Natural killer cell (primary cell): ENCODE data around the gene PFAS. TPM values are rescaled to one million over a fixed set of nuclear protein-coding genes. Genes with fewer than 3 reads are reported as not detected.
A peak's percentile ranks its signal among the peaks of the same experiment; 100 is the strongest.

Experiments used
- ATAC-seq, 3 donors: fragments of 150-1000 bp in 2 of 3; fragments of 200-7000 bp in 1 of 3; cut with Tn5 transposase; 1 replicate in 1 of 3; 2 replicates in 2 of 3; pipeline ENCODE4 v1.10.0; 2021; ENCODE audit warnings: mild to moderate bottlenecking in 2 of 3, moderate library complexity in 2 of 3
- DNase-seq, 2 donors: peaks; one replicate each; pipeline versions ENCODE4 v3.0.0 to v3.0.0-alpha.2; 2013 to 2021; ENCODE audit warnings: mixed read lengths in 1 of 2
- H3K27ac ChIP-seq: one replicate; pipeline ENCODE4 v1.5.1; 2013; ENCODE audit warnings: mild to moderate bottlenecking, low read length
- H3K27me3 ChIP-seq: one replicate; pipeline ENCODE4 v1.6.1; 2013; ENCODE audit warnings: low read length; ENCODE audit not compliant: control insufficient read depth, insufficient read depth
- H3K36me3 ChIP-seq: one replicate; pipeline ENCODE4 v1.6.1; 2013; ENCODE audit warnings: low read length; ENCODE audit not compliant: control insufficient read depth, insufficient read depth
- H3K4me1 ChIP-seq: one replicate; pipeline ENCODE4 v1.6.1; 2013; ENCODE audit warnings: low read length; ENCODE audit not compliant: control insufficient read depth, insufficient read depth
- H3K4me3 ChIP-seq: one replicate; pipeline ENCODE4 v1.5.1; 2013; ENCODE audit warnings: low read length
- H3K9me3 ChIP-seq: one replicate; pipeline ENCODE4 v1.6.1; 2013; ENCODE audit warnings: low read length; ENCODE audit not compliant: control insufficient read depth, insufficient read depth
- H3K27ac Mint-ChIP-seq, 2 donors: one replicate each; pipeline ENCODE4 v1.8.0; 2022; ENCODE audit warnings: mild to moderate bottlenecking in 2 of 2, mixed read lengths in 2 of 2, moderate library complexity in 1 of 2
- H3K27me3 Mint-ChIP-seq, 2 donors: one replicate each; pipeline ENCODE4 v1.8.0; 2022; ENCODE audit warnings: low read depth in 2 of 2, mixed read lengths in 2 of 2
- H3K36me3 Mint-ChIP-seq: one replicate; pipeline ENCODE4 v1.8.0; 2022; ENCODE audit warnings: mixed read lengths
- H3K4me1 Mint-ChIP-seq, 2 donors: one replicate each; pipeline ENCODE4 v1.8.0; 2022; ENCODE audit warnings: mixed read lengths in 2 of 2
- H3K4me3 Mint-ChIP-seq: one replicate; pipeline ENCODE4 v1.8.0; 2022; ENCODE audit warnings: mild to moderate bottlenecking, moderate library complexity, mixed read lengths
- H3K9me3 Mint-ChIP-seq, 2 donors: one replicate each; pipeline ENCODE4 v1.8.0; 2022; ENCODE audit warnings: mixed read lengths in 2 of 2
- WGBS: methylation state at CpG from one replicate; pipeline ENCODE4 v1.1.7; 2013; ENCODE audit warnings: missing lambda C conversion rate; ENCODE audit not compliant: insufficient coverage; 5-methylcytosine and 5-hydroxymethylcytosine counted together
- intact Hi-C: fragments of 100-400 bp; cut with micrococcal nuclease; formaldehyde crosslinking; loops from one replicate; pipeline ENCODE4 v1.14.2; 2022
- total RNA-seq, 4 donors: library from RNA; stranded (reverse); fragments of 120-200 nt in 1 of 4; gene quantifications; one replicate each; pipeline versions ENCODE4 v1.2.3 to v1.2.4, GENCODE V29; 2013 to 2022
- TF ChIP-seq, protein P1 (sequence below): fragments of 200-600 bp; IDR thresholded peaks from one replicate; pipeline ENCODE4 v1.8.0; 2022; ENCODE audit warnings: antibody characterized with exemption

The PFAS gene
- total RNA-seq, 3 donors from 2014 or later (not counting 1 experiment from before 2014, with no cell fraction given), result 23.6 to 30.0 (median 24.0) TPM

DNA sequence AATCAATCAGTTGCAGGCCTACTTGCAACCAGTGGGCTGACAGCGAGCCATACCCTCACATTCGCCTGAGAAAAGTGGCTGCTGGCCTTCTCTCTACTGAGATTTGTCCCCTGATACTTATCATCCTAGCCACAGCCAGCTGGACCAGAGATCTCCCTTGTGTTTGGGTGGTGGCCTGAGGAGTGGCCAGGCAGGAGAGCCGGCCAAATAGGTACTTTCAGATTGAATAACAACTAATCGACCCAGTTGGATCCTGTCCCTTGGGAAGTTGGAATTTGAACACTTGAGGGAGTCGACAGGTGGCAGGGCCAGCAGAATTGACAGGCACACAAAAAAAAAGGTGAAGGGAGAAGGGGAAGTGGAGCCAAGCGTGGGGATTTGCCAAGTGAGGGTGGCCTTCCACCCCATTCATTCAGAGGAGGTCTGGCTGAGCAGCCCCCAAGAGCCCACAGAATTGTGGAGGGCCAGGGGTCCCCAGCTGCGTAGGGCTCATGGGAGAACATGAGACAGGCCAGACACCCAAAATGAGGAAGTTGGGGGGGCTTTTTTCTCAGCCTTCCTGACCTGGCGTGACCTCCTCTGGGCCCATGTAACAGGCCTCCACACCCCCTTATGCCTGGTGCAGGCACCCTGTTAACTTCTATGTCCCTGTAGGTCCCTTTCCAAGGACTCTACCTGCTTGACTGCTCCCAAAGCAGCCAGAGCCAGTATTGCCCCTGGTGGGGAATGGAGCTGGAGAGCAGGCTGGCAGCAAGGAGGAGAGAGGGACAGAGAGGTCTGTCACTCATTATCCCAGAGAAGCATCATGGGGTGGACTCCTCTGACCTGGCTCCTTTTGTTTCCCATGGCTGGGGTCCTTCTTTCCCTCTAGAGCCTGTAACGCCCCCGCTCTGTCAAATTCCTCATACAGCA, 36.4 kb downstream of the PFAS start:
- whole genome bisulfite sequencing, result 73% methylated on average over 10 of the region's 10 CpGs
- Mint-ChIP-seq H3K9me3 (no peaks in the 10 kb centered on the region), H3K4me1 (peaks cover 9 to 37% of the 10 kb centered on the region in 2 donors), H3K4me3 (peak overlapping the region; percentile 9), H3K27ac (no peak overlapping the region), H3K36me3 (no peaks in the 10 kb centered on the region), H3K27me3 (no peaks in the 10 kb centered on the region)
- ATAC-seq (no peak), DNase-seq (no peak)
- H3K36me3 ChIP-seq, result no peaks in the 10 kb centered on the region
- H3K27me3 ChIP-seq, result no peaks in the 10 kb centered on the region
- H3K4me3 ChIP-seq, result no peak overlapping the region
- H3K4me1 ChIP-seq, result peaks cover 22% of the 10 kb centered on the region
- intact Hi-C loops, result no loop called here
- TF ChIP-seq, protein P1, sequence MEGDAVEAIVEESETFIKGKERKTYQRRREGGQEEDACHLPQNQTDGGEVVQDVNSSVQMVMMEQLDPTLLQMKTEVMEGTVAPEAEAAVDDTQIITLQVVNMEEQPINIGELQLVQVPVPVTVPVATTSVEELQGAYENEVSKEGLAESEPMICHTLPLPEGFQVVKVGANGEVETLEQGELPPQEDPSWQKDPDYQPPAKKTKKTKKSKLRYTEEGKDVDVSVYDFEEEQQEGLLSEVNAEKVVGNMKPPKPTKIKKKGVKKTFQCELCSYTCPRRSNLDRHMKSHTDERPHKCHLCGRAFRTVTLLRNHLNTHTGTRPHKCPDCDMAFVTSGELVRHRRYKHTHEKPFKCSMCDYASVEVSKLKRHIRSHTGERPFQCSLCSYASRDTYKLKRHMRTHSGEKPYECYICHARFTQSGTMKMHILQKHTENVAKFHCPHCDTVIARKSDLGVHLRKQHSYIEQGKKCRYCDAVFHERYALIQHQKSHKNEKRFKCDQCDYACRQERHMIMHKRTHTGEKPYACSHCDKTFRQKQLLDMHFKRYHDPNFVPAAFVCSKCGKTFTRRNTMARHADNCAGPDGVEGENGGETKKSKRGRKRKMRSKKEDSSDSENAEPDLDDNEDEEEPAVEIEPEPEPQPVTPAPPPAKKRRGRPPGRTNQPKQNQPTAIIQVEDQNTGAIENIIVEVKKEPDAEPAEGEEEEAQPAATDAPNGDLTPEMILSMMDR, result no peak
- H3K27ac ChIP-seq, result no peak overlapping the region
- no peaks in the 10 kb centered on the region for H3K9me3 ChIP-seq

- no peak for ATAC-seq
Observed at GRCh38 chr17:8287651-8288335, 38.7 kb downstream of the PFAS start.

GRCh38 chr17:8288336-8289102, 39.4 kb downstream of the PFAS start, which contains the start of gene RANGRF:
RANGRF (plus strand) TSS chr17:8288670; CDS start chr17:8288789, 119 bp downstream.
- Mint-ChIP-seq H3K27me3 (no peaks in the 10 kb centered on the region), H3K9me3 (no peaks in the 10 kb centered on the region), H3K27ac (peak within 1 kb of the TSS; percentile 95 to 97), H3K4me1 (peaks cover 20 to 46% of the 10 kb centered on the region in 2 donors), H3K4me3 (peak within 1 kb of the TSS; percentile 96), H3K36me3 (no peaks in the 10 kb centered on the region)
- intact Hi-C loops, result loop anchor here (2.0 kb wide), 1 partner anchor 40 kb away; the partner anchor contains the start of genes CTC1 and PFAS
- Histone ChIP-seq H3K4me1 (peaks cover 29% of the 10 kb centered on the region), H3K27ac (peak within 1 kb of the TSS; percentile 90), H3K27me3 (no peaks in the 10 kb centered on the region), H3K4me3 (peak within 1 kb of the TSS; percentile 94), H3K9me3 (no peaks in the 10 kb centered on the region), H3K36me3 (no peaks in the 10 kb centered on the region)
- DNase-seq (peak; percentile 82 to 88), ATAC-seq (peak; percentile 93 to 94 (median 94))
- TF ChIP-seq, protein P1, result no peak
- WGBS, result under 1% methylated on average over 53 of the region's 53 CpGs

More at GRCh38 chr17:8287651-8288335, 38.7 kb downstream of the PFAS start:
- H3K9me3 ChIP-seq, result no peaks in the 10 kb centered on the region
- Mint-ChIP-seq H3K27me3 (no peaks in the 10 kb centered on the region), H3K4me1 (peaks cover 13 to 41% of the 10 kb centered on the region in 2 donors), H3K4me3 (peak overlapping the region; percentile 96), H3K9me3 (no peaks in the 10 kb centered on the region), H3K27ac (peak overlapping the region; percentile 95 to 97), H3K36me3 (no peaks in the 10 kb centered on the region)
- intact Hi-C loops, result loop anchor here (2.0 kb wide), 1 partner anchor 39 kb away; the partner anchor contains the start of genes CTC1 and PFAS
- 48% methylated on average over 19 of the region's 19 CpGs for WGBS
- no peaks in the 10 kb centered on the region for H3K36me3 ChIP-seq
- DNase-seq, result no peak
- peaks cover 28% of the 10 kb centered on the region for H3K4me1 ChIP-seq
- TF ChIP-seq, protein P1, result no peak
- H3K4me3 ChIP-seq, result peak overlapping the region; percentile 94
- H3K27me3 ChIP-seq, result no peaks in the 10 kb centered on the region
- peak overlapping the region; percentile 90 for H3K27ac ChIP-seq
